Prostate gland (tissue), 2 donors: ENCODE measurements around the gene CHCHD6. TPM values are rescaled to one million over a fixed set of nuclear protein-coding genes. Genes with fewer than 3 reads are reported as not detected.

ENCODE experiments used
- DNase-seq: peaks from one replicate; pipeline ENCODE4 v3.0.0-alpha.2; 2019; ENCODE audit warnings: low spot score
- H3K27ac ChIP-seq, 2 donors: fragments of 200-600 bp; sonication (generic); 2 replicates each; pipeline ENCODE4 v1.5.1; 2017 to 2019
- H3K27me3 ChIP-seq: fragments of 200-600 bp; sonication (generic); replicated peaks from 2 replicates; pipeline ENCODE4 v1.5.1; 2019; ENCODE audit not compliant: insufficient read depth
- H3K36me3 ChIP-seq, 2 donors: fragments of 200-600 bp; sonication (generic); 1 replicate in 1 of 2; 2 replicates in 1 of 2; pipeline versions ENCODE4 v1.5.1 to v1.8.1; 2017 to 2019
- H3K4me1 ChIP-seq: fragments of 200-600 bp; sonication (generic); replicated peaks from 2 replicates; pipeline ENCODE4 v1.5.1; 2019
- H3K4me3 ChIP-seq, 2 donors: fragments of 200-600 bp; sonication (generic); 2 replicates each; pipeline ENCODE4 v1.5.1; 2017 to 2019
- H3K9me3 ChIP-seq: fragments of 200-600 bp; sonication (generic); 2 replicates; pipeline ENCODE4 v1.5.1; 2017
- CTCF ChIP-seq, 4 experiments: fragments of 200-600 bp in 2 of 4; fragments of 450-650 bp in 2 of 4; sonication (generic) in 2 of 4; IDR thresholded peaks; 1 replicate in 3 of 4; 2 replicates in 1 of 4; pipeline ENCODE4 v1.5.1; 2016 to 2019; ENCODE audit warnings: antibody characterized with exemption in 4 of 4, mild to moderate bottlenecking in 2 of 4, moderate library complexity in 2 of 4
- POLR2A ChIP-seq: fragments of 450-650 bp; IDR thresholded peaks from one replicate; pipeline ENCODE4 v1.6.1; 2016; ENCODE audit warnings: antibody characterized with exemption, mild to moderate bottlenecking
- POLR2AphosphoS5 ChIP-seq: sonication (generic); formaldehyde crosslinking; IDR thresholded peaks from one replicate; pipeline ENCODE4 v1.6.1; 2017; ENCODE audit warnings: antibody characterized with exemption
- WGBS: methylation state at CpG from one replicate; pipeline ENCODE4 v1.1.5; 2018; 5-methylcytosine and 5-hydroxymethylcytosine counted together
- intact Hi-C: fragments of 100-400 bp; cut with DNase I; formaldehyde crosslinking; loops from one replicate; pipeline ENCODE4 v1.14.2; 2022
- total RNA-seq, 2 donors: library from RNA; depleted of rRNA; stranded (reverse); fragments of >200 nt; gene quantifications; one replicate each; pipeline ENCODE4 v1.1.0, GENCODE V29; 2016

The CHCHD6 gene
- total RNA-seq, 2 donors from 2014 or later, result 13.9 to 34.4 TPM

- Histone ChIP-seq H3K27ac (peak overlapping the region in 1 of 2 donors; percentile 34), H3K4me1 (peaks cover 7% of the 10 kb centered on the region), H3K4me3 (no peak overlapping the region), H3K9me3 (no peaks in the 10 kb centered on the region), H3K36me3 (no peaks in the 10 kb centered on the region), H3K27me3 (no peaks in the 10 kb centered on the region)
- WGBS, result 54% methylated on average over 20 of the region's 26 CpGs
- TF ChIP-seq POLR2A (no peak), POLR2AphosphoS5 (peak; percentile 34), CTCF (IDR thresholded peaks at IDR 0.05) (peak in 2 of 4 experiments; percentile 39 to 57)
- DNase-seq, result peak; percentile 42
- intact Hi-C loops, result no loop called here
These were observed 298.4 kb downstream of the CHCHD6 start for GRCh38 chr3:127002195-127003174.

GRCh38 chr3:127003175-127003555 lies 299.1 kb downstream of the CHCHD6 start:
- 97% methylated on average over 11 of the region's 12 CpGs for WGBS
- DNase-seq, result no peak
- H3K36me3 ChIP-seq, result no peaks in the 10 kb centered on the region
- no peak overlapping the region for H3K4me3 ChIP-seq
- no peaks in the 10 kb centered on the region for H3K27me3 ChIP-seq
- TF ChIP-seq POLR2AphosphoS5, result no peak
- no peak for TF ChIP-seq POLR2A
- TF ChIP-seq CTCF (IDR thresholded peaks at IDR 0.05), result no peak
- intact Hi-C loops, result no loop called here
- no peak overlapping the region for H3K27ac ChIP-seq
- no peaks in the 10 kb centered on the region for H3K9me3 ChIP-seq
- H3K4me1 ChIP-seq, result peaks cover 7% of the 10 kb centered on the region

- intact Hi-C loops, result no loop called here
- Histone ChIP-seq H3K4me1 (peaks cover 7% of the 10 kb centered on the region), H3K27ac (no peak overlapping the region), H3K36me3 (no peaks in the 10 kb centered on the region), H3K4me3 (no peak overlapping the region), H3K9me3 (no peaks in the 10 kb centered on the region), H3K27me3 (no peaks in the 10 kb centered on the region)
- no peak for TF ChIP-seq POLR2AphosphoS5
- no peak for TF ChIP-seq CTCF (IDR thresholded peaks at IDR 0.05)
- TF ChIP-seq POLR2A, result no peak
- no peak for DNase-seq
- 84% methylated on average over 7 of the region's 7 CpGs for WGBS
These were observed 299.7 kb downstream of the CHCHD6 start for GRCh38 chr3:127003601-127004280.

GRCh38 chr3:127004641-127005397 lies 300.8 kb downstream of the CHCHD6 start:
- WGBS, result 91% methylated on average over 32 of the region's 32 CpGs
- no peak for DNase-seq

More at GRCh38 chr3:127004641-127005397, 300.8 kb downstream of the CHCHD6 start:
- TF ChIP-seq POLR2A (no peak), POLR2AphosphoS5 (no peak)
- Histone ChIP-seq H3K36me3 (no peaks in the 10 kb centered on the region), H3K4me1 (peaks cover 7% of the 10 kb centered on the region), H3K9me3 (no peaks in the 10 kb centered on the region), H3K27me3 (no peaks in the 10 kb centered on the region), H3K4me3 (no peak overlapping the region), H3K27ac (no peak overlapping the region)
- intact Hi-C loops, result no loop called here
